ENCODE results near the gene SIMC1. TPM values are rescaled to one million over a fixed set of nuclear protein-coding genes. Genes with fewer than 3 reads are reported as not detected.
A peak's percentile ranks its signal among the peaks of the same experiment; 100 is the strongest.
"Not testable (repeated sequence)": the region's sequence is repeated elsewhere in the genome, so short reads cannot be mapped to it uniquely, and the experiment has no call there.

Gene SIMC1
- total and polyA plus RNA-seq, 2 experiments from 2014 or later: 3.5 to 8.6 TPM

- 44 to 52% methylated on average over 13 of the region's 13 CpGs for WGBS, 2 experiments (ENCODE audit: low coverage in 1 of 2, low lambda C conversion rate in 2 of 2, missing lambda C conversion rate in 2 of 2)
- Histone ChIP-seq H3K4me1 (ENCODE audit: insufficient read depth) (no peaks in the 10 kb centered on the region), H3K27me3 (replicated peaks; ENCODE audit: insufficient read depth) (no peaks in the 10 kb centered on the region; the same call in 1 of the 2 replicates), H4K20me1 (ENCODE audit: insufficient read depth) (no peaks in the 10 kb centered on the region), H3K36me3 (ENCODE audit: low read depth) (no peaks in the 10 kb centered on the region), H3K4me2 (ENCODE audit: unreplicated experiment) (no peak overlapping the region), H2AFZ (no peak overlapping the region), H3K79me2 (ENCODE audit: insufficient read depth) (no peaks in the 10 kb centered on the region), H3K9ac (no peak overlapping the region), H3K9me2 (ENCODE audit: insufficient read depth) (no peaks in the 10 kb centered on the region), H3K4me3 (no peak overlapping the region), H3K27ac (no peak overlapping the region), H3K9me3 (ENCODE audit: low read depth) (no peaks in the 10 kb centered on the region), H3F3A (ENCODE audit: insufficient read depth) (no peaks in the 10 kb centered on the region)
- no peak for DNase-seq
- in situ Hi-C loops (cut with MboI): no loop called here
- TF ChIP-seq EZH2 (IDR thresholded peaks at IDR 0.05; ENCODE audit: insufficient read depth, poor library complexity, severe bottlenecking): no peak
- no peak for TF ChIP-seq EZH2phosphoT487 (IDR thresholded peaks at IDR 0.05; ENCODE audit: insufficient read depth, low read depth)
Observed at GRCh38 chr5:176192094-176192721, 46.0 kb upstream of the SIMC1 start.

- H3F3A ChIP-seq (ENCODE audit: insufficient read depth); H3K79me2 ChIP-seq (ENCODE audit: insufficient read depth); DNase-seq; H3K4me2 ChIP-seq (ENCODE audit: unreplicated experiment); H4K20me1 ChIP-seq (ENCODE audit: insufficient read depth); H3K4me3 ChIP-seq; H3K4me1 ChIP-seq (ENCODE audit: insufficient read depth); H3K9me2 ChIP-seq (ENCODE audit: insufficient read depth); H3K36me3 ChIP-seq (ENCODE audit: low read depth); H3K9me3 ChIP-seq (ENCODE audit: low read depth); H2AFZ ChIP-seq; H3K9ac ChIP-seq; H3K27ac ChIP-seq; in situ Hi-C loops (cut with MboI); H3K27me3 ChIP-seq (replicated peaks; ENCODE audit: insufficient read depth): not testable (repeated sequence)
- whole genome bisulfite sequencing, 2 experiments (ENCODE audit: low coverage in 1 of 2, low lambda C conversion rate in 2 of 2, missing lambda C conversion rate in 2 of 2): 22 to 23% methylated on average over 4 to 5 of the region's 5 CpGs
Observed at GRCh38 chr5:176192722-176193117, 45.5 kb upstream of the SIMC1 start.

- H3K36me3 ChIP-seq (ENCODE audit: low read depth); H3K4me3 ChIP-seq; H3K27me3 ChIP-seq (replicated peaks; ENCODE audit: insufficient read depth); H3K9me3 ChIP-seq (ENCODE audit: low read depth); in situ Hi-C loops (cut with MboI); H3K9me2 ChIP-seq (ENCODE audit: insufficient read depth); H2AFZ ChIP-seq; H3K9ac ChIP-seq; H3K4me2 ChIP-seq (ENCODE audit: unreplicated experiment); H3K27ac ChIP-seq; H4K20me1 ChIP-seq (ENCODE audit: insufficient read depth); H3F3A ChIP-seq (ENCODE audit: insufficient read depth); H3K4me1 ChIP-seq (ENCODE audit: insufficient read depth); H3K79me2 ChIP-seq (ENCODE audit: insufficient read depth); DNase-seq: not testable (repeated sequence)
- 54 to 74% methylated on average over 7 to 14 of the region's 17 CpGs for WGBS, 2 experiments (ENCODE audit: low coverage in 1 of 2, low lambda C conversion rate in 2 of 2, missing lambda C conversion rate in 2 of 2)
Observed at GRCh38 chr5:176193636-176194035, 44.6 kb upstream of the SIMC1 start.

- H3K9me2 ChIP-seq (ENCODE audit: insufficient read depth); H3F3A ChIP-seq (ENCODE audit: insufficient read depth); H3K36me3 ChIP-seq (ENCODE audit: low read depth); H3K27me3 ChIP-seq (replicated peaks; ENCODE audit: insufficient read depth); H2AFZ ChIP-seq; H3K9me3 ChIP-seq (ENCODE audit: low read depth); H3K4me2 ChIP-seq (ENCODE audit: unreplicated experiment); H4K20me1 ChIP-seq (ENCODE audit: insufficient read depth); H3K9ac ChIP-seq; H3K4me1 ChIP-seq (ENCODE audit: insufficient read depth); in situ Hi-C loops (cut with MboI); H3K79me2 ChIP-seq (ENCODE audit: insufficient read depth); H3K27ac ChIP-seq; DNase-seq: not testable (repeated sequence)
- 0 out of 2 replicates have a peak overlapping the region, but pooled peaks have one; percentile 29 for H3K4me3 ChIP-seq
- WGBS, 2 experiments (ENCODE audit: low coverage in 1 of 2, low lambda C conversion rate in 2 of 2, missing lambda C conversion rate in 2 of 2): 1 to 7% methylated on average over 36 of the region's 67 CpGs
Observed at GRCh38 chr5:176194238-176195083, 43.8 kb upstream of the SIMC1 start.

- in situ Hi-C loops (cut with MboI); H3K4me2 ChIP-seq (ENCODE audit: unreplicated experiment); H3K27me3 ChIP-seq (replicated peaks; ENCODE audit: insufficient read depth); H3K36me3 ChIP-seq (ENCODE audit: low read depth); H3K9me2 ChIP-seq (ENCODE audit: insufficient read depth); H3K9me3 ChIP-seq (ENCODE audit: low read depth); H3K79me2 ChIP-seq (ENCODE audit: insufficient read depth); H4K20me1 ChIP-seq (ENCODE audit: insufficient read depth); H3K9ac ChIP-seq; DNase-seq; H3K4me1 ChIP-seq (ENCODE audit: insufficient read depth); H3K4me3 ChIP-seq; H3F3A ChIP-seq (ENCODE audit: insufficient read depth); H2AFZ ChIP-seq; H3K27ac ChIP-seq: not testable (repeated sequence)
- 3 to 11% methylated on average over 4 to 6 of the region's 6 CpGs for whole genome bisulfite sequencing, 2 experiments (ENCODE audit: low coverage in 1 of 2, low lambda C conversion rate in 2 of 2, missing lambda C conversion rate in 2 of 2)
Observed at GRCh38 chr5:176195084-176195413, 43.2 kb upstream of the SIMC1 start.

GRCh38 chr5:176195487-176196207, 42.6 kb upstream of the SIMC1 start:
- DNase-seq; H3F3A ChIP-seq (ENCODE audit: insufficient read depth); H3K9me2 ChIP-seq (ENCODE audit: insufficient read depth); H3K4me1 ChIP-seq (ENCODE audit: insufficient read depth); in situ Hi-C loops (cut with MboI); H3K79me2 ChIP-seq (ENCODE audit: insufficient read depth); H3K27me3 ChIP-seq (replicated peaks; ENCODE audit: insufficient read depth); H2AFZ ChIP-seq; H3K27ac ChIP-seq; H3K9me3 ChIP-seq (ENCODE audit: low read depth); H3K36me3 ChIP-seq (ENCODE audit: low read depth); H3K4me2 ChIP-seq (ENCODE audit: unreplicated experiment); H3K4me3 ChIP-seq; H4K20me1 ChIP-seq (ENCODE audit: insufficient read depth); H3K9ac ChIP-seq: not testable (repeated sequence)
- 42 to 43% methylated on average over 7 of the region's 8 CpGs for WGBS, 2 experiments (ENCODE audit: low coverage in 1 of 2, low lambda C conversion rate in 2 of 2, missing lambda C conversion rate in 2 of 2)

- H3K4me3 ChIP-seq; H3F3A ChIP-seq (ENCODE audit: insufficient read depth); DNase-seq; H3K9ac ChIP-seq; H3K36me3 ChIP-seq (ENCODE audit: low read depth); H3K4me2 ChIP-seq (ENCODE audit: unreplicated experiment); H3K27ac ChIP-seq; H4K20me1 ChIP-seq (ENCODE audit: insufficient read depth); H3K79me2 ChIP-seq (ENCODE audit: insufficient read depth); H2AFZ ChIP-seq; H3K27me3 ChIP-seq (replicated peaks; ENCODE audit: insufficient read depth); in situ Hi-C loops (cut with MboI); H3K9me2 ChIP-seq (ENCODE audit: insufficient read depth); H3K9me3 ChIP-seq (ENCODE audit: low read depth); H3K4me1 ChIP-seq (ENCODE audit: insufficient read depth): not testable (repeated sequence)
- WGBS, 2 experiments (ENCODE audit: low coverage in 1 of 2, low lambda C conversion rate in 2 of 2, missing lambda C conversion rate in 2 of 2): 34 to 42% methylated on average over 6 to 7 of the region's 7 CpGs
Observed at GRCh38 chr5:176196781-176197180, 41.4 kb upstream of the SIMC1 start.
